K562 (cell line): ENCODE results near the gene RFC2. TPM values are rescaled to one million over a fixed set of nuclear protein-coding genes. Genes with fewer than 3 reads are reported as not detected.
A peak's percentile ranks its signal among the peaks of the same experiment; 100 is the strongest.

Experiments used
- CHD4 ChIP-seq: fragments of 200-600 bp; sonication (generic); IDR thresholded peaks from 3 replicates; pipeline ENCODE4 v1.6.1; 2012; ENCODE audit warnings: low read depth, mild to moderate bottlenecking, mixed read lengths, low read length, inconsistent platforms; ENCODE audit not compliant: insufficient read depth, insufficient replicate concordance, poor library complexity, severe bottlenecking
- DLX4 ChIP-seq: fragments of 250-450 bp; sonication (Bioruptor Pico); IDR thresholded peaks from 2 replicates; pipeline ENCODE4 v1.6.1; 2021; ENCODE audit warnings: mild to moderate bottlenecking
- HNRNPLL ChIP-seq: fragments of 200-400 bp; formaldehyde crosslinking; IDR thresholded peaks from 2 replicates; pipeline ENCODE4 v1.6.1; 2017; ENCODE audit warnings: low read length, low read depth, mild to moderate bottlenecking; ENCODE audit not compliant: poor library complexity, severe bottlenecking
- MNT ChIP-seq, 2 experiments: fragments of 450-650 bp; conservative IDR thresholded peaks; 2 replicates each; pipeline ENCODE4 v1.6.1; 2017; ENCODE audit warnings: mild to moderate bottlenecking in 2 of 2, moderate library complexity in 2 of 2
- TSC22D4 ChIP-seq: fragments of 450-650 bp; IDR thresholded peaks from 2 replicates; pipeline ENCODE4 v1.6.1; 2016; ENCODE audit warnings: missing genetic modification characterization, missing biosample characterization, control low read depth
- ZNF592 ChIP-seq: fragments of 450-650 bp; IDR thresholded peaks from 2 replicates; pipeline ENCODE4 v1.6.1; 2017; ENCODE audit warnings: antibody characterized with exemption, mild to moderate bottlenecking
- polyA plus RNA-seq, 8 experiments: library from polyadenylated mRNA; depleted of rRNA in 4 of 8; stranded (reverse) in 5 of 8; unstranded in 3 of 8; fragments of >200 nt; fragmentation: Nextera tagmentation in 2 of 8; fragmentation: Illumina TruSeq in 1 of 8; extraction: Ambion mirVana in 2 of 8; extraction: Trizol in 1 of 8; gene quantifications; 2 replicates each; pipeline versions ENCODE4 v1.2.1 to v1.2.3, GENCODE V29; 2011 to 2014; ENCODE audit warnings: inconsistent platforms in 1 of 8, missing spikeins in 1 of 8
- total RNA-seq, 7 experiments: library from RNA; depleted of rRNA in 6 of 7; stranded (reverse); fragments of >200 nt in 6 of 7; fragmentation: Illumina TruSeq in 2 of 7; extraction: Trizol in 2 of 7; gene quantifications; 2 replicates each; pipeline versions ENCODE4 v1.2.1 to v1.2.3, GENCODE V29; 2011 to 2021; ENCODE audit warnings: low replicate concordance in 1 of 7

Gene RFC2
- total and polyA plus RNA-seq, 9 of the 15 experiments (the other 6 are each of a cell fraction or from before 2014, with no cell fraction given) = 32.5 to 161 (median 102) TPM

GRCh38 chr7:74290553-74290950 is 36.4 kb upstream of the RFC2 start (continued):
- TF ChIP-seq ZNF592 (no peak), CHD4 (no peak), HNRNPLL (peak; percentile 17), MNT (conservative IDR thresholded peaks at IDR 0.05) (0 out of 4 replicates have a peak, but pooled peaks of 1 of the 2 experiments have one; percentile 12), DLX4 (CRISPR knock-in tag) (no peak), TSC22D4 (no peak)
